ENCODE measurements around the gene NTSR1. TPM values are rescaled to one million over a fixed set of nuclear protein-coding genes. Genes with fewer than 3 reads are reported as not detected.

The NTSR1 gene
- total RNA-seq, 1 donor from 2014 or later: not detected

DNA sequence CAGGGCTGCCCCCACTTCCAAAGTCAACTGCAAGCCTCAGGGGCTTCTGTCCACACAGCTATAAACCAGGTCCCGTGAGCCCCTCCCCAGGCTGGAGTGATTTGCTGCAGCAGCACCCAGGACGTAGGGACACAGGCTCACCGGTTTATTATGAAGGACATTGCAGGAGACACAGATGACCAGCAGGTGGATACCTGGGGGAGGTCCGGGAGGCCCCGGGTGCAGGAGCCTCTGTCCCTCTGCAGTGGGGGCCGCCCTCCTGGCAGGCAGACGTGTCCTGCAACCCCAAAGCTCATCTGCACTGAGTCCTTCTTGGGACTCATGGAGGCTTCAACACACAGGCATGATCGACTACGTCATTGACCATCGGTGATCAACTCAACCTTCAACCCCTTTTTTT is 14.5 kb upstream of the NTSR1 start:
- DNase-seq (ENCODE audit: low spot score): no peak

DNA sequence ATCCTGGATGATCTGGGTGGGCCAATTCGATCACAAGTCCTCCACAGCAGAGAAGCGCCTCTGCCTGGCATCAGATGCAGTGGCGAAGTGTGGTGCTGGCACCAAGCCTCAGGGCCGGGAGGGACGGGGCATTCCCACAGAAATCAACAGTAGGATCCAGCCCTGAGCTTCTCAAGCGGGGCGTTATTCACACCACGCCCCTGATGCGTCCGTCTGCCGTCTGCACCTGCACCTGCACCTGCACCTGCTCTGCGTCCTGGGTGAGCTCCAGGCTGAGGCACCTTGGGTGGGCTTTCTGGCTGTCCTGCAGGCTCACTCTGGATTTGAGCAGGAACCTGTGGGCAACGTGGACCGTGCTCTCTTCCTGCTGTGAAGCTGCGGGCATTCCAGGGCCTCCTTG is 13.8 kb upstream of the NTSR1 start:
- no peak for DNase-seq (ENCODE audit: low spot score)

DNA sequence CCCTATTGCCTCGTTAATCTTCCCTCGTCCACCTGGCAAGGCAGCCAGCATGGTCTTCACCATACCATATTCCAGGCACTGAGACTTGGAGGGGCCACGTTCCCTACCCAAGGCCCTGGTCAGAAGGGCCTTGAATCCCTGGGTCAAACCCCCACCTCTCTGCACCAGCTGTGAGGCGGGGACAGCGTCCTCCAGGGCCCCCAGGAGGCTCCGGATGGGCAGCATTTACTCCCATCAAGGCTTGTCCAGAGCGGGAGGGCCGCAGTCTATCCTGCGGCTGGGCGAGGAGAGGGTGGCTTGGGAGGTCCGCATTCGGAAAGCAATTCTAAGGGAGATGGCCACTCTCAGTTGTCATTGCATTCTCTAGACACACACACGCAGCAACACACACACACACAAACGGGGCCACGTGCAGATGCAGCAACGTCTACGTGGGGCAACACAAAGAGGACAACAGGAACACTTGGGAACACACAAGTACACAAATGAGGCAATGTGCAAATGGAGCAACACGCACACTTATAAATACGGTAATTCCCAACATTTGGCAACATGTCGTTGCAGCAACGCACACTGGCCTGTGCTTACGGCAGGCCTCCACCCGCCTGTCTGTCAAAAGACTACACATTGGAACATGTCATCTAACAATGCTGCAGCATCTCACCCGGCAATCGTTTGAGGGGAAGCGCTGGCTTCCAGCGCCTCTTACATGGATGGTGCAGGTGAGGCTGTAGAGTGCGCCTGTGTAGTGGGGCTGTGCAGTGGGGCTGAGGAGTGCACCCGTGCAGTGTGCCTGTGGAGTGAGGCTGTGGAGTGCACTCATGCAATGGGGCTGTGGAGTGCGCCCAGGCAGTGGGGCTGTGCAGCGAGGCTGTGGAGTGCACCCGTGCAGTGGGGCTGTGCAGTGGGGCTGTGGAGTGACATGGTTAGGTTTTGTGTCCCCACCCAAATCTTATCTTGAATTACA is 12.9 kb upstream of the NTSR1 start:
- DNase-seq (ENCODE audit: low spot score): no peak

DNA sequence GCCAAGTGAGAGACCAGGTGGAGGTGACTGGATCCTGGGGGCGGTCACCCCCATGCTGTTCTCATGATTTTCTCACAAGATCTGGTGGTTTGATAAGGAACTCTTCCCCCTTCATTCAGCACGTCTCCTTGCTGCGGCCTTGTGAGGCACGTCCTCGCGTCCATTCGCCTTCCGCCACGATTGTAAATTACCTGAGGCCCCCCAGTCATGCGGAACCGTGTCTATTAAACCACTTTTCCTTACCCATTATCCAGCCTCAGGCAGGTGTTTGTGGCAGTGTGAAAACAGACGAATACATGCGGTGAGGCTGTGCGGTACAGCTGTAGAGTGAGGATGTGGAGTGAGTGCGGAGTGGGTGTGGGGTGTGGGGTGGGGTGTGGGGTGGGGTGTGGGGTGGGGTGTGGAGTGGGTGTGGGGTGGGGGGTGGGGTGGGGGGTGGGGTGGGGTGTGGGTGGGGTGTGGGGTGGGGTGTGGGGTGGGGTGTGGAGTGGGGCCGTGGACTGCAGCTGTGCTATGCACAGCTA is 12.1 kb upstream of the NTSR1 start:
- DNase-seq (ENCODE audit: low spot score): no peak

DNA sequence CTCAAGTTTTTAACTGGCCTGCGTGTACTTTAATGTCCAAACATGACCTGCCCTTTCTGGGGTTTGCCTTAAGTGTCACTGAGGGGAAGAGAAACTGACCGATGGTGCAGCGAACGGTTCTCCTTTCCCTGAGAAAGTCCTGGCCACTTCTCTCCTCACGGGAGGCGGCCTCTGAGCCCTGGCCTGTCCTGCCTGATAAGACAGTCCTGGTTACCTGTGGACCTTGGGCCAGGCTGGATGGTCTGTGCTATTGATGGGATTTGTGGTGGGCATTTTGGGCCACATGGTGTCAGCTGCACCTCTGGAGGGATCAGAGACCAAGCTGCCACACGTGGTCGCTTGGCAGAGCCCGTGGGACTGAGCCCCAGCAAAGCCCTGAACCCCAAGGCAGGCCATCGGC is 11.6 kb upstream of the NTSR1 start:
- no peak for DNase-seq (ENCODE audit: low spot score)

DNA sequence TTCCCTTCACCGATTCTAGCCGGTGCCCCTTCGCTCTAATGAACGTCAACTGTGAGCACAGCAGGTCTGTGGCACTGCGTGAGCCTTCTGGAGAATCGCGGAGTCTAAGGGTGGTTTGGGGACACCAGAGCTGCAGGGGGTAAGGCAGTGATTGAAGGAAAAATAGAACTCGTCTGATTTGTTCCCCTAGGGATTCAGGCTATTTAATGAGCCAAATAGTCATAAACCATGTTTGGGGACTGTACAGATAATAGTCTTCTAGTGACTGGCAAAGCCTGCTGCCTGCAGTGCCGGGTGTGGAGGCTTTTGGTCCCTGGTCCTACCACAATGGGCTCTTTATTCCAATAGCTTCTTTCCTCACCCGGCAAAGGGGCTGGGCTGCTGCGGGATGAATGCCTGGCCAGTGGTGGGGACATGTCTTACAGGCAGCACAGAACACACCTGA is 11.1 kb upstream of the NTSR1 start:
- no peak for DNase-seq (ENCODE audit: low spot score)

DNA sequence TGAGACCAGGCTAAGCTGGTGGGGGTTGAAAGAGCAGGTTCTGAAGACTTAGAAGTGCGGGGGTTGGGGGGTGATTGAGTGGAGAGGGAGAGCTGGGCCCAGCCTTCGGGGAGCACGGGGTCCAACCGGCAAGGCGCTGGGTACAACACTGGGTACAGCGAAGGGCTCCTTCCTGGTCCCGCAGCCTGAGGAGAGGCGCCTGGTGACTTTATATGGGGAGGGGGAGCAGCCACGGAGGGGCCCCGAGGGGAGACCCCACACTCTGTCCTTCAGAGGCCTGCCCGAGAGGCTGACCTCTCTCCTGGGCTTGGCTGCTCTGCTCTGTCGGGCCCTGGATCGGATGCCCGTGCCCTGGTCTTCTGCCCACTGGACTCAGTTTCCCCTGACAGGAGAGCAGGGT is 10.4 kb upstream of the NTSR1 start:
- no peak for DNase-seq (ENCODE audit: low spot score)

DNA sequence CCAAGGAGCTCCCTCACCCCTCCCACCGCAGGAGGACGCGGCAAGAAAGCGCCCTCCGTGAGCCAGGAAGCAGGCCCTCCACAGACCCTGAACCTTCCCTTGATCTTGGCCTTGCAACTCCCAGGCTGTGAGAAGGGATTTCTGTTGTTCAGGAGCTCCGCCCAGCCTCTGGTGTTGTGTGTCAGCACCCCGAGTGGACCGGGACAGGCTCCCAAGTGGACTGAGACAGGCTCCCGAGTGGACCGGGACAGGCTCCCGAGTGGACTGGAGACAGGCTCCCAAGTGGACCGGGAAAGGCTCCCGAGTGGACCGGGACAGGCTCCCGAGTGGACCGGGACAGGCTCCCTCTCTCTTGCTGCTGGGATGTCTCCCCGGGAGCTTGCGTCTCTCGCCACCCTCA is 9.3 kb upstream of the NTSR1 start:
- no peak for DNase-seq (ENCODE audit: low spot score)

DNA sequence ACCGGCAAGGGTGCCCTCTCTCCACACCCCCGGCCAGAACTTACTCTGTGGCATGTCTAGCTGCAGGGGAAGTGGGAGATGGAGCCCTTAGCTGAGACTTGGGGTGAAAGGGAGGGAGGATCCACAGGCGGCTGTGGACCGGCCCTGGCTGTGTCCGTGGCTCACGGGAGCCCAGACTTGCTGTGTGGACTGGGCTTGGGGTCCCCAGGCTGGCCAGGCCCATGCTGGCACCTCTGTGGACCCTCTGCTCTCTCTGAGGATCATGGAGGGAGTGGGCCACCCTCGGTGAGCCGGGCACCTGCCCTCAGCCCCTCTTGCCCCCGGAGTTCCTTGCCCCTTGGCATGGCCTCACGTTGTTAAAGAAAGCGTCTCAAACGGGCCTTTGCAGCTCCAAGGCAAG is 8.9 kb upstream of the NTSR1 start:
- DNase-seq (ENCODE audit: low spot score): no peak

DNA sequence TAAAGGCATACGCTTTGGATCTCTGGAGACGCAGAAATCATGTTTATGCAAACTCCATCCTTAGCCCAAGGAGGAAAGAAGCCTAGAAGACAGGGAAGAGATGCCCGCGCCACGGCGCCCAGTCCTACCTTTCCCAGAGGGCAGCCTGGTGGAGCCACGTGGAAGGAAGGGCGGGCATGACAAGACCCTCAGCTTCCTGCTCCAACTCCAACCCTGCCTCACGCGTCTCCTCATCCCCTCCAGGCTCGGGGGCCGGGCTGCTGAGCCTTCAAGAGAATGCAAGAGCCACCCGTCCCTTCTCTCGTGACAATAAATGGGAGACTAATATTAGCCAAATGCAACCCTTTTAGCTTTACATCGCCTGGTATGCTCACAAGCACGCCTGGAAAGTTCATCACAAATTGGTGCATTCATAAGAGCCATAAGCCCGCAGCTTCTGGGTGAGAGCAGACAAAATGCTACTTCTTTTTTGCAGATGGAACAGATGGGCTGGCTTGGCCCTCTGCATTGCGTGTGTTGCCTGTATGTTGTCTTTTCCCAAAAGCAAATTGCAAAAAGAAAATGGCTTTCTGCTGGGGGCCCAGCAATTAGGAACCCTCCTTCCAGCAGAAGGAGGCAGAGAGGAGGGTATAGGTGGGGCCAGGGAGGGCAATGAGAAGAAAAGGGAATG is 8.2 kb upstream of the NTSR1 start:
- no peak for DNase-seq (ENCODE audit: low spot score)

DNA sequence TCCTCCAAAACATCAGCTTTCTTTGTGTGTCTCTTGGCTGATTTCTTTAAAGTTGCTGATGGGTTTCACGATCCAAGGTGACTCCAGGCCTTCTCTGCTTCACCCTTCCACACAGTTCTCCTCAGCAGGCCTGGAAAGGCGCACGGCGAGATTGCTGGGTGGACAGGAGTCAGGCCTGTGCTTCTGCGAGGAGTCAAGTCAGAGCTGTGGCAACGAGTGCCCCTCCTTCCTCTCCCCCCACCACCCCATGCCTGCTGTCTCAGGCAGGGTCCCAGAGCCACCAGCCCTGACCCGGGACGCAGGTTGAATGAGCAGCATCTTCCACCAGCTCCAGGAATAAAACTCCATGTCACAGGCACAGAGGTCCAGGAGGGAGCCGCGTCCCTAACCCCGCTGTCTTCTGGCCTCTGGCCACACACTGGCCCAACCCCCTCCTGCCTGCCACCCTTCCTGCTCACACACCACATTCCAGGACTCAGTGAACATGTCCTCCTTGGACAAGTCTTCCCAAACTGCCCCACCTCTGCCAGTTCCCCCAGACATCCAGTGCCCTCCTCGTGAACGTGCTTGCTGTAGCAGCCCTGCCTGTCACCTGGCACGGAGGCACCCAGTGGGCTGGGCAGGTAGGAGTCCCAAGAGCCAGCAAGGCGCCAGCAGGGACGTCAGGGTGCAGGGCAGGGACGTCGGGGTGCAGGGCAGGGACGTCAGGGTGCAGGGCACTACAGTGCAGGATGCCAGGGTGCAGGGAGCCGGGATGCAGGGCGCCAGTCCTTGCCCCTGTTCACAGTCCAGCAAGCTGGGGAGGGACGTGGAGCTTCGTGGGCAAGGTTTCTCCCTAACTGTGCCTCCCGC is 7.2 kb upstream of the NTSR1 start:
- no peak for DNase-seq (ENCODE audit: low spot score)

DNA sequence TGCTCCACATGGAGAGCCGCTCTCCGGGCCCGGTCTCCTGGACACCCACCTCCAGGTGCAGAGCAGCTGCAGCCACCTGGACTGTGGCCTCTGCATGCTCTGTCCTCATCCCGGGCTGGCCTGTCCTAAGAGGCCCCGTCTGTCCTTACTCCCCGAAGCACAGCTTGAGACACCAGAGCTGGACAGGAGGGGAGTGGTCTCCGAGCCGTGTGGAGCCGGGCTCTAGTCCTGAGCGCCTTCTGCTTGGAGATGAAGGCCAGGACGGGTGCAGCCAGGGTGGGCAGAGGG is 6.7 kb upstream of the NTSR1 start:
- no peak for DNase-seq (ENCODE audit: low spot score)

DNA sequence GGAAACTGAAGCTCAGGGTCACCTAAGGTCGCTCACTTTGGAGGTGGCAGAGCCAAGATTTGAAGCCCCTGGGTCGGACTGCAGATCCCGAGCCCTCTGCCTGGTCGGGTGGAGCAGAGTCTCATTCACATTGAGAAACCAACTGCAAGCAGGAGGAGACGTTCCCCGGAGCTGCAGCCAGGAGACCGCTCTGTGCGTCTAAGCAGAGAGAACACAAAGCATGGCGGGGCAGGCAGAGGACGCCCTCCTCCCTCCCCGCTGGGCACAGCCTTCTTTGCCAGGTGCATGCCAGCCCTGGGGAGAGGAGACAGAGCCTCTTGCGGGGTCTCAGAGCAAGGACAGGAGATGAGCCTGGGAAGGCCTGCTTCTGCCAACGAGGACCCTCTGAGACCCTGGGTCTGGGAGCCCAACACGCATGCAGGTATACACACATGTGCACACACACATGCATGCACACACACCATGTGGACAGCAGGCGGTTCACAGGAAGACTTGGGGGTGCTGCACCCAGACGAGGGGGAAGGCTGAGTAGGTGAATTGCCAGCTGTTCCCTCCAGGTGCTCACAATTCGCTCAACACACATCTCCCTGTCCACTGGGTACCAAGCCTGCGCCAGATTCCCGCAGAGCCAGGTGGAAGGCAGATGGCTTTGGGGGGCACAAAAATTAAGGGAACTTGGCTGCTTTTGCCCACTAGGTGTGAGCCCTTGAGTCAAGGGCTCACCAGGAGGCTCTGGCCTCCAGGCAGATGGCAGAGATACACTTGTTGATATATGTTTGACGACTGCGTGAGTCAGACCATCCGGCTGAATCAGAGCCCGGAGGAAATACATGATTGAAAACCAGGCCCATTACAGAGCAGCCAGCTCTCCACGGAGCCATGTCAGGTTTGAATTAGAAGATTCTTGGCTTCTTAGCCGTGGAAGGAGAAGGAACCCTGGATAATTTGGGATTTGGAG is 5.5 kb upstream of the NTSR1 start:
- DNase-seq (ENCODE audit: low spot score): no peak

DNA sequence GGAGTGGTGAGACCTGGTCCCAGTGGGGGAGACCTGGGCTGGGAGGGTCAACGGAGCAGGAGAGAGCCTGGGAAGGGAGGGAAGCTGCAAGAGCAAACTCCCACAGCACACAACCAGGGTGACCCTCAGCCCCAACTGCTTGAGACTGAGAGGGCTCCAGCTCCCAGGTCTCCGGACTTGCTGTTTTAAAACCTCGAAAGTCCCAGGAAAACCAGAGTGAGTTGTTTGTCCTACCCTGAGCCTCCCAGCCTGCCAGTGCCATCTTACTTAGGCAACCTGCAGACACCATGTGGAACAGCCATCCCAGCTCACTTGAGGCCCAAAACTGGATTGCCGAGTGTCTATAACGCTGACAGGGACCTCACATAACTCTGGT is 4.8 kb upstream of the NTSR1 start:
- DNase-seq (ENCODE audit: low spot score): no peak

DNA sequence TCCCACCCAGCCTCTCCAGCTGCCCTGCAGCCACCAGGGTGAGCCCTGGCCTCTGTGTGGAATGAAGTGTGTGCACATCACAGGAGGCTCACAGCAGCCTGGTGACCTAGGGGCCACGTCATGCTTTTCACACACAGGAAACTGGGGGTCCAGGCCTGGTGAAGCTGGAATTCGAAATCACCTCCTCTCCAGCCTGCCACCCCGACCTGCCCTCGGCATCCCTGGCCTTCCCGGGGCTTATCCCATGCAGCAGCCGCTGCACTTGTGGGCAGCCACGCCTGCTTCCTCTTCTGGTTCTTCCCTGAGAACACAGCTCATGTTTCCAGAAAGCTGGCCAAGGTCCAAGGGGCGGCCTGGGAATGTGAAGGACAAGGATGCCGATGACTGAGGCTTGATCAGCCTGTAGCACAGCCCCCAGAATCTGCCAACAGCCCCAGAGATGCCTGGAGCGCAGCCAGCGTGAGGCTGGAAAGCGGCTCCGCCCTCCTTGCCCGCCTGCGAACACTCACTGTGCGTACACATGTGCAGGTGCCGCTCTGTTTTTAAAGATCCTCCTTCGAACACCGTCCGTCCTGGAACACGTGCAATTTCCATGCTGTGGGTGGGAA is 4.2 kb upstream of the NTSR1 start:
- DNase-seq (ENCODE audit: low spot score): peak; percentile 74

DNA sequence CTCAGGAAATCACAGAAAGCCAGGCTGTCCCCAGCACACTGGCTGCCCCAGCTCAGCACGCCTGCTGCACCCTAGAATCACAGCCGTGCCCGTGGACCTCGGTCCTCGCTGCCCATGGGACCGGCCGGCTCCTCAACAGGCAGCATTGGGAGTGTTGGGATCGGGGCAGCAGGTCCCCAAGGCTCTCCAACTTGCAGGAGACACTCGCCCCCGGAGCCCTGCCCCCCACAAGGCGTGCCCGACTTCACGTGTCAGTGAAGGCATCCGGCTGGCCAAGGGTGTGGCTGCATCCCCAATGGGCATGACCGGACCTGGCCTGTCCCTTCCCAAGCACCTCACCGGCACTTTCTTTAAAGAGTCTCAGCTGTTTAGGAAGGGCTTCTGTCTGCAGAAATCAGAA is 3.0 kb upstream of the NTSR1 start:
- DNase-seq (ENCODE audit: low spot score): no peak

DNA sequence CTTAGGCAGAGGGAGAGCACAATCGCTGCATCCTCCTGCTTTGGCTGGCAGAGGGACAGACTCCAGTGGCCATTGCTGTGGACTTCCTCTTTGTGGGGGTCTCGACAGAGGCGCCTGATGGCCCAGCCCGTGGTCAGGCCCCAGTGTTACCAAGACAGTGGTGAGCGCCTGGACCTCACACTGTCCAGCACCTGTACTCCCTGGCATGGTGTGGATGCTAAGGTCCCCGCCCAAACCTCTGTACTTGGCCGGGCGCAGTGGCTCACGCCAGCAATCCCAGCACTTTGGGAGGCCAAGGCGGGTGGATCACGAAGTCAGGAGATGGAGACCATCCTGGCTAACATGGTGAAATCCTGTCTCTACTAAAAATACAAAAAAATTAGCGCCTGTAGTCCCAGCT is 2.3 kb upstream of the NTSR1 start:
- DNase-seq (ENCODE audit: low spot score): no peak

DNA sequence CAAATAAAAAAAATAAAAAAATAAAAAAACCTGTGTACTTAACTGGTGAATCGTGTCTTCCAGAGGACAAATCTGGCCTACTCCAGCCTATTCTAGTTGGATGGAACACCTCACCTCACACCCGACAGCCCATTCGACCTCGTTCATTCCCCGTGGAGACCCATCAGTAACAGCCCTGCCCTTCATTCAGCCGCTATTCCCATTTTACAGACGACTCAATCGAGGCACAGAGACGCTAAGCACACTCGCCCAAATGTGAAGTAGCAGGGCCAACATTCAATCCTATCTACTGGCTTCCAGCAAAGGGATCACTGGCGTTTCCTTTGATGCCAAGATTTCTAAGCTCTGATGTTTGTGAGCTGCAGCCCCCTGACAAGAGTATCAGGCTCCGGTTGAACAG is 1.8 kb upstream of the NTSR1 start:
- DNase-seq (ENCODE audit: low spot score): no peak

DNA sequence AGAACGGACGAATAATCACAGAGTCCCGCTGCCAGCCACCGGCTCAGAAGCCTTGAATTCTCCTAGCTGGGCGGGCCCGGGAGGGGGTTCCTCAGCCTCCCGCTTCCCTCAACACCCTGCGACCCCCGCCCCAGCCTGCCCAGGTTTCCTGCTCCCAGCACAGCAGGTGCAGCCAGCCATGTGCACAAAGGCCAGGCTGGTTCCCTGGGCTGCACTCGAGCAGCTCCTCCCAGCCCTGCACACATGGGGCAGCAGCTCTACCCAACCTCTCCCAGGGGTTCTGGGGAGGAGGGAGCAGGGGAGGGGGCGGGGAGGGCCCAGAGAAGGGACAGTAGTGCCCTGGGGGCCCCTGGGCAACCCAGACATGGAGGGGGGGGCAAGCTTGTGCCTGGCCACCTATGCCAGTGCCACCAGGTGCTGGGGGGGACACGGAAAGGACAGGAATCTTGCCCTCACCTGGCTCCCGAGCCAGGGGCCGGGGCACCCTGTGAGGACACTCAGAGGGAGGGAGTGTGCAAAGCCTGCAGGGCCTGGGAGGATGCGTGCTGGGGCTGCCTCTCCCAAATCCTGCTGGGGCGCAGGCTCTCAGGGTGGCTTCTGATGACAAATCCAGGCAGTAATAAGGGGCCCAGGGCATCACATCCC is 1.2 kb upstream of the NTSR1 start:
- DNase-seq (ENCODE audit: low spot score): no peak

DNA sequence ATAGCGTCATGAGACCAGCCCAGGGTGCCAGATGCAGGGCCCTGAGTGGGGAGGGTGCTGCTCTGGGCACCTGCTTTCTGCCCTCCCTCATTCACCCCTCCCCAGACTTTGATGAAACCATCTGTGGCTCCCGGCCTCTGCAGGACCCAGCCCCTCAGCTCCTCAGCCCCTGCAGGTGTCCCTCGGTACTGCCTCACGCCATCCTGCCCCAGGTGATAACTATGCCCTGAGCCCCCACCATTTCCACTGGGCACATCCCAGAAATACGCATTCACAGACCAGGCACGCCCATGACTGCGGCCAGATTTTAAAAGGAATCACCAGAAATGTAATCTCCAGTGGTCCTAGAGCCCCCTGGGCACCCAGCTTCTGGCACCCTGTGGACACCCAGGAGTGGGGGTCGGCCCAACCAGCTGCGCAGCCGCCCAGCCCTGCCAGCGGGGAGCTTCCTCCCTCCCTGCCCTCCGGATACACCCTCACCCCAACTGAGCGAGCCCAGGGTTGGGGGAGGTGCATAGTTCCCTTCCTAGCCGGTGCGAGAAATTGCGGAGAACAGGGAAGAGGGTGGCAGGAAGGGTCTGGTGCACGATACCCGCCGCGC is 615 bp upstream of the NTSR1 start:
- DNase-seq (ENCODE audit: low spot score): no peak

Measured in ureter (tissue), 1 donor.